HL-60 (cell line): ENCODE measurements around the gene FSCN2.

ENCODE experiments used
- POLR2AphosphoS5 ChIP-seq: IDR thresholded peaks from 2 replicates; pipeline ENCODE4 v1.6.1; 2012; ENCODE audit warnings: low read depth
- TF ChIP-seq, protein P1 (sequence below): IDR thresholded peaks from one replicate; pipeline ENCODE4 v1.5.1; 2011; ENCODE audit warnings: low read length, control low read depth, inconsistent platforms; ENCODE audit not compliant: insufficient read depth

DNA sequence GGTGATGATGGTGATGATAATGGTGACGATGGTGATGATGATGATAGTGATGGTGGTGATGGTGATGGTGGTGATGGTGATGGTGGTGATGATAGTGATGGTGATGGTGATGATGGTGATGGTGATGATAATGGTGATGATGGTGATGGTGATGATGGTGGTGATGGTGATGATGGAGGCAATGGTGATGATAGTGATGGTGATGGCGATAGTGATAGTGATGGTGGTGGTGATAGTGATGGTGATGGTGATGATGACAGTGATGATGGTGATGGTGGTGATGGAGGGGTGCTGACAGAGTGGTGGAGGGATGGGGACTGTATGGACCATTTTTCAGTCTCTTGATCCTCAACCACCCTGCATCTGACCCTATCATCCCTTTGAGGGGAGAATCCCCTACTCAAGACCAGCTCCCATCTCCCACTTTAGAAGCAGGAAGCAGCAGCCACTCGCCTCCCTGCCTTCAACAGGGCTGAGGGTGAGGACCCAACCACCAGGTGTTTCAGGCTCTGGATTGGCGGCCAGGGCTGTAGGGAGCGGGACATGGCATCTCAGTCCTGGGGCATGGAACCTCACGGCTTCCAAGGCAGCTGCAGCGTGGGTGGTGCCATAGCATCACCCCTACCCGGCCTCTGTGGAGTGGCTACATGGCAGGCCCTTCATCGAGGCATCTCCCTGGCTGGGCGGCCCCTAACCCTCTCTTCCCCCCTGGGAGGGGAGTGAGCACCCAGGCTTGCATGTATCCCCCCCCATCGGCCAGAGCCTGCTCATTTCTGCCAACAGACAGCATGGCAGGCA is 4.5 kb downstream of the FSCN2 start:
- TF ChIP-seq, protein P1, sequence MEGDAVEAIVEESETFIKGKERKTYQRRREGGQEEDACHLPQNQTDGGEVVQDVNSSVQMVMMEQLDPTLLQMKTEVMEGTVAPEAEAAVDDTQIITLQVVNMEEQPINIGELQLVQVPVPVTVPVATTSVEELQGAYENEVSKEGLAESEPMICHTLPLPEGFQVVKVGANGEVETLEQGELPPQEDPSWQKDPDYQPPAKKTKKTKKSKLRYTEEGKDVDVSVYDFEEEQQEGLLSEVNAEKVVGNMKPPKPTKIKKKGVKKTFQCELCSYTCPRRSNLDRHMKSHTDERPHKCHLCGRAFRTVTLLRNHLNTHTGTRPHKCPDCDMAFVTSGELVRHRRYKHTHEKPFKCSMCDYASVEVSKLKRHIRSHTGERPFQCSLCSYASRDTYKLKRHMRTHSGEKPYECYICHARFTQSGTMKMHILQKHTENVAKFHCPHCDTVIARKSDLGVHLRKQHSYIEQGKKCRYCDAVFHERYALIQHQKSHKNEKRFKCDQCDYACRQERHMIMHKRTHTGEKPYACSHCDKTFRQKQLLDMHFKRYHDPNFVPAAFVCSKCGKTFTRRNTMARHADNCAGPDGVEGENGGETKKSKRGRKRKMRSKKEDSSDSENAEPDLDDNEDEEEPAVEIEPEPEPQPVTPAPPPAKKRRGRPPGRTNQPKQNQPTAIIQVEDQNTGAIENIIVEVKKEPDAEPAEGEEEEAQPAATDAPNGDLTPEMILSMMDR, result no peak
- TF ChIP-seq POLR2AphosphoS5, result no peak
